HG03139 (cell line): ENCODE measurements around the gene USP28.
A peak's percentile ranks its signal among the peaks of the same experiment; 100 is the strongest.
"Not testable (repeated sequence)": the region's sequence is repeated elsewhere in the genome, so short reads cannot be mapped to it uniquely, and the experiment has no call there.

ENCODE experiments used
- ATAC-seq: cut with Tn5 transposase; IDR thresholded peaks from one replicate; pipeline ENCODE4 v1.9.1; 2021; ENCODE audit not compliant: unreplicated experiment

USP28 gene

DNA sequence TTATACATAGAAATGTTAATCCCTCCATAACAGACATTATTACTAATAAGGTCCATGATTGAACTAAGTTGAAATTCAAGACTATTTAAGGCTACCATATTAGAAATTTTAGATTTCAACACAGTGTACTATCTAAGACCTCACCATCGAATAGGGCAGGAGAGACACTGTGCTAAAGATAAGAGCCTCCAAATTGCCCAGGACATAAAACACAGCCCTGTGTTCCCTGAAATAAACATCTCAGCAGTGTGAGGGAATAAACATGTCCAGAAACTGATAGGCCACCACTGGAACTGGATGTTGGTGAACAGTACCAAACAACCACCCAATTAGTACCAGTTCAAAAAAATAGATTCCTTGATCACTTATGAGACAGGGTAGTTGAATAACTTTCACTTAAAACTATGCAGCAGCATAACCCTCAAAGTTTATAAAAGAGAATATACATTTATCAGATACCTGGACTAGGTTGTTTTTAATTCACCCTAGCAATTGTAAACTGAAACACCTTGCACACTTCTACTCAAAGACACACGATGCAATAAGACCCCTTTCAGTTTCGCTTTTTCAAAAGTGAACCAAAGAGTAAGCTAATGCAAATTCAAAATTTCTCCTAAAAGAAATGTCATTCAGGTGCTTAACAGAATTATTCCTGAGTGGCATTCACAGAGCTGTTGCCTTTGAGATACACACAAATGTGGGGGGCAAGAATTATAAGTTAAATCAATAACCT lies 34.3 kb downstream of the USP28 start:
- no peak for ATAC-seq

DNA sequence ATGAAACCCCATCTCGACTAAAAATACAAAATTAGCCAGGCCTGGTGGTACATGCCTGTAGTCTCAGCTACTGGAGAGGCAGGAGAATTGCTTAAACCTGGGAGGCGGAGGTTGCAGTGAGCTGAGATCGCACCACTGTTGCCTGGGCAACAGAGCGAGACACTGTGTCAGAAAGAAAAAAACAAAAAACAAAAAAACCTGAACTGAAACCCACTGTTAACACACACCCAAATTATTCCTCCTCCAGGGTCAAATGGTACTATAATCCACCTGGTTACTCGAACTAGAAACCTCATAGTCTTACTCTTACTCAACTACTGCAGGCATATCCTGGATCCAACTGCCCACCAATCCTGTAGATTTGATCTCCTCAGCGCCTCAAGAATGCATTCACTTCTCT lies 35.5 kb downstream of the USP28 start:
- ATAC-seq = peak; percentile 79

- ATAC-seq = no peak
These were observed 37.4 kb downstream of the USP28 start for GRCh38 chr11:113838005-113838404.

DNA sequence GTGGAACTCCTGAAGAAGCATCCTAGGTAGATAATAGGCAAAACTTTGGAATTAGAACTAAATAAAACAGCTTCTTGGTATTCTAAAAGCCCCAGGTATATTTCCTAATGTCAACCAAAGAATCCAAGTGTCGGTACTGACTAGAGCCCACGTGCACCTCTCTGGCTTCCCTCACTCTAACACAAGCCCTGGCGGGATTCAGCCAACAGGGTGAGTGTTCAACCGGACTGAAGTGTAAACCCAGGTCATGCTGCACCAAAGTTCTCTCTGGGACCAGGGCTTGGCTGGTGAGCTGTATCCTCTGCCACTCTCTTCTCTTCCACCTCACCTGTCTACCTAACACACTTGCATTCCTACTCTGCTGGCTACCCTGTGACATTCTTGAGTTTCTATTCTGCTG lies 40.1 kb downstream of the USP28 start:
- no peak for ATAC-seq

- ATAC-seq = no peak
These were observed 42.2 kb downstream of the USP28 start for GRCh38 chr11:113833151-113833550.

- peak; percentile 96 for ATAC-seq
These were observed 44.1 kb downstream of the USP28 start for GRCh38 chr11:113831314-113831713.

DNA sequence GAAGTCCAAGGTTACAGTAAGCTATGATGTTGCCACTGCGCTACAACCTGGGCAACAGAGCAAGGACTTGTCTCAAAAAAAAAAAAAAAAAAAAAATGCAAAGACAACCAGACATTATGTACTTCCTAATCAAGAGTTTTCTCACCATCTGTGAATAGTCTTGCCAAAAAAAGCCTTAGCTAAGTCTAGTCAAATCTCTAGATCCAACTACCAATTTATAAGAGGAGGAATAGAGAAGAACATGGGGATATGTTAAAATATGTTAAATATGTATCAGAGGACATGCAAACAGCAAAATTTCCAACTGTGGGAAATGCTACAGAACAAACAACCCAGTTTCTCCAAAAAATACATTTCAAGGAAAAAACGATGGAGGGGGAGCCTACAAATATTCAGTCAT lies 45.6 kb downstream of the USP28 start:
- no peak for ATAC-seq

DNA sequence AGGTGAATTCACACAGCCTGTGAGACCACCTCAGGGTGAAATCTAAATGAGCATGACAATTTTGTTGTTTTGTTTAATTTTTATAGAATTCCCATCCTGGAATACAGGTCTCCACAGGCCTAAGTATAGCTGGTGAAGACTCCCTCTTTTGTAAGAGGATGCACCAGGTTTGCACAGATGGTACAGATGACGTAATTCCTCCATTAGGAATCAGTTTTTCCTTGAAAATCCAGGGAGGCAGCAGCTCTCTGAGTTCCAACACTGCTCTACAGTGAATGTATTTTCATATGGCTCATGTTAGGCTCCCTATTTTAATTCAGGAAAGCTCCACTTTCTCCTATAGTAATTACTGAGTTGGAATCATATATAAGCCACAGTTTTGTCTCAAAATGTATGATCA lies 47.2 kb downstream of the USP28 start:
- ATAC-seq = no peak

GRCh38 chr11:113827477-113827876 lies 47.9 kb downstream of the USP28 start:
- ATAC-seq = no peak

GRCh38 chr11:113818426-113818825 lies 56.9 kb downstream of the USP28 start:
- no peak for ATAC-seq

DNA sequence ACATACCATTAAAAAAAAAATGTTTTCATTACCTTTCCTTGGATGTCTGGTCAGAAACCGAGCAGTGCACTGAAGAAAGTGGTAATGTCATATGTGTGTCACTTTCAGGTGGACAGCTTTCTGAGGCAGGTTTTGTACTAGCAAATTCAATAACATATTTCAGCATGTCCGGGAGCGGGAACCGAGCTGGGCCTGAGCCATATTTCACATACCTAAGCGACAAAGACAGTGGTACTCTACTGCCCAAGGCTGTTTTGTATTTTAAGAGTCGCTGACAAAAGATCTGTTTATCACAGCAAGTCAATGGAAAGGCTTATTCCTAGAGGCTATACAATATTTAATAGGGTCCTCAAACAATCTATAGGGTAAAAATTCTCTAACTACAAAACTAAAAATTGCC lies 57.7 kb downstream of the USP28 start:
- ATAC-seq = no peak

GRCh38 chr11:113817162-113817561 lies 58.2 kb downstream of the USP28 start:
- no peak for ATAC-seq

DNA sequence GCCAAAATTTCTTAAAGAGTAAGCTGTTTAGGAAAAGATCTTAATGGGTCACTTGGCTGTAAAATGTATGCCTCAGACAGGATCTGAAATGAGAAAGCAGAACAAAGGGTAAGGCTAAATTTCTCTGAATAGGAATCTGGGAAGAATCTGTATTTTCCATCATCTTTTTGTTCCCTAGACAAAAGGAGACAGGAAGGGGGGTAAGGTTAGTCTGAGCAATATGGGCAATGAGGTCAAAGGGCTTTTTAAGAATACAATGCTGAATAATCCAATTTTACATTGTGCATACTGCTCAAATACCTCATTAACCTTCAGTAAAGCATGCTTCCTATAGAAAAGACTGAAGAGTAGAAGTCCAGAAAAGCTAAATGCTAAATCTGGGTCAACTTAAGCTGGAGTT lies 61.2 kb downstream of the USP28 start:
- no peak for ATAC-seq

DNA sequence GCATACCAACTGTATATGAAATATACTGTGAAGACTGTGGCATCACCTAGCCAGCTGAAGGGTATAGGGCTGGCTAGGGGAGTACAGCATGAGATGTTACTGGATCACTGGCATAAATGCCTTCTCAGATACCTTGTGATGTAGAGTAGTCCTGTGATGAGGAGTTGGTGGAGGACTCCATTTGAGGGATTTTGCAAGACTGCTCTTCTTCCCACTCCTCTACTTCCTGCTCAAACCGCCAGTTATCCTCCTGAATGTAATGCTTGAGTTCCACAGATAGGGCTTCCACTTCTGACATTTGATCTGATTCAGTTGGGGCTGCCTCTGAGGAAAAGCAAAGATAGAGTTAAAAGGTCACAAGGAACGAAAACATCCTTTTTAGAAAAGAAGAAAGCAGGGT lies 66.4 kb downstream of the USP28 start:
- no peak for ATAC-seq

GRCh38 chr11:113806406-113806805 lies 69.0 kb downstream of the USP28 start:
- ATAC-seq = no peak

GRCh38 chr11:113805640-113806039 lies 69.7 kb downstream of the USP28 start:
- no peak for ATAC-seq

DNA sequence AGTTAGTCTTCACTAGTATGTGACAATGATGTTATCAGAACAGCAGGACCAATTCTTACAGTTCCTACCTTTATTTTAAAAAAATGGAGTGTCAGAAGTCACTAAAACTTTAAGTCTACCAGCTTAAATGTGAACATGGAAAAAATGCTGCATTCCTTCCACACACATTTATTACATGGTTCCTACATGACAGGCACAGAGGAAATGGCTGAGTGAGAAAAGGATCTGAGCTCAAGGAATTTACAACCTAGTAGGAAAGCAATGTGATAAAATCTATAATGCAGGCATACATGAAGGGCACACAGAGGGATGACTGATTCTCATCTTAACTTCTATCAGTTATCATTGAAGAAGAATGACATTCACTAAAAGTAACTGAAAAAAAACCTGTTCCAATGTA lies 72.8 kb downstream of the USP28 start:
- no peak for ATAC-seq

DNA sequence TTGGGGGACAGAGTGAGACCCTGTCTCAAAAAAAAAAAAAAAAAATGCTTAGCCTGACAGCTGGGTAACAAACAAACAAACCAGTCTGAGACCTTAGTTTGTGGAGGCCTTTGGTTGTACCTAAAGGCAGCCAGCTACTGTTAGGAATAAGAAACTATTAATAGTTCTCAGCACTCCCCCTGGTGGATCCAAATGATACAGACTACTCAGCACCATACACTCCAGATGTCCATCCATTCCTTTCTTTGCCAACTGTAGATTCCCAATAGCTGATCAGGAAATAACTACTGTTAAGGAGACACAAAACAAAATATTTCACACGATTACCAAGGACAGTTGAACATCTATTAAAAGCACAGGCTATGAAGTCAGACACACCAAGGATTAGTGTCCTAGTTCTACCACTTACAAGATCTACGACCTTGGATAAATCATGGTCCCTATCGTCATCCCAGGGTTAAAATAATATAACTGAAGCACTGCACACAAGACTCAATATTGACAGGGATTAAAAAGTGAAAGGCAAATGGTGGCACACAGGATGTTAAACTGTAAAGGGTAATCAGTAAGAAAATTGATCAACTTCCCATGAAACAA lies 78.6 kb downstream of the USP28 start:
- ATAC-seq = peak; percentile 65

DNA sequence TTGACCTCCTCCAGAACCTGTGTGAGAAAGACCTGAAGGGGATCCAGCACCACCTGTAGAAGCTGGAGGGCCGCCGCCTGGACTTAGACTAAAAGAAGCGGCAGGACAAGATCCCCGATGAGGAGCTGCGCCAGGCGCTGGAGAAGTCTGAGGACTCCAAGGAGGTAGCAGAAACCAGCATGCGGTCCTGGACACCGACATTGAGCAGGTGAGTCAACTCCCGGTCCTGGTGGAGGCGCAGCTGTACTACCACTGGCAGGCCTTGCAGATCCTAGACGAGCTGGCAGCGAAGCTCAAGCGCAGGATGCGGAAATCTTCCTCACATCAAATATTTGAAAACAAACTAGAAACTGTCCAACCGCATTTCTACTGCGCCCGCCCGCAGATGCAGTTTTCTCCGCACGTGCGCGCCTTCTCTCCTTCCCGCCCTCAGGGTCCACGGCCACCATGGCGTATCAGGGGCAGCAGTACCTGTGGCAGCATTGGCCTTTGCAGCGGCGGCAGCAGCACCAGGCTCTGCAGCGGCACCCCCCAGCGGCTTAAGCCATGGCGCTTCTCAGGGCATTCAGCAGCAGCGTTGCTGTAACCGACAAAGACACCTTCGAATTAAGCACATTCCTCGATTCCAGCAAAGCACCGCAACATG lies 85.6 kb downstream of the USP28 start:
- no peak for ATAC-seq

GRCh38 chr11:113789016-113789415 lies 86.4 kb downstream of the USP28 start:
- ATAC-seq = not testable (repeated sequence)

DNA sequence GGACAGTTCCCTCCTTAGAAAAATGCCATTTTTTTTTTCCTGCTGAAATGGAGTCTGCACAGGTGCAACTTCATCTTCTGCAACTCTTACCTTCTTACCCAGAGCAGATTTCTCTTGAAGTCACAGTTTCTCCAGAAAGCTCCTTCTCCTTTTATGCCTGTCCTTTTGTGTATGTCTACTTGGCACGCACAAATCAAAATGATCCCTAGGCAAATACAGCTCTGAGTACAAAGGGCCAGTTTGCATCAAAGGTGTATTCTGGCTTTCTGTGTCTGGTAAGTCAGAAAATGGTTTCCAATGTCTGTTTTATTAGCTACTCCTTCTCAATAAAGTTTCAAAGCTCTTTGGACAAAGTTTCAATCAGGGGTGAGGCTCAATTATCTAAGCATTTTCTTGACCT lies 93.2 kb downstream of the USP28 start:
- no peak for ATAC-seq

DNA sequence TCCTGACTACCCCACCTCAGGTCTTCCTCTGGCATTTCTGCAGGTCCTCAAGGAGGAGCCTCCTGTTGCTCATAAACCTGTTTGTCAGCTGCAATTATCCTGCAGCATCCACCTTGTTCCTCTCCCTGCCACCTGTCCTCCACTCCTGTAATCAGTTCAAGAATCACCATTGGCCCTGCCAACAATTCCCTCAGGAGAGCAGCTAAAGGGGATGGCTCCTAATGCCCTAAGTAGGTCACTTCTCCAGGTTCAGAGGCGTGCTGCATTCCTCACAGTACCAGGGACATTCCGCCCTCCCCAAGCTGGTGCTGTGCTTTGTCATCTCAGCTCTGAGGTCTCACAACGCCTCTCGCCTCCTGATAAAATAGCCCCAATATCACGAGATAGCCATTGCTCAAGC lies 93.7 kb downstream of the USP28 start:
- ATAC-seq = no peak
